ENCODE results near the gene KLK3.
"Not testable (repeated sequence)": the region's sequence is repeated elsewhere in the genome, so short reads cannot be mapped to it uniquely, and the experiment has no call there.

Gene KLK3

GRCh38 chr19:50854636-50855410, at the start of gene KLK3:
Gene KLK3, plus strand, starts transcription at chr19:50854915. Its CDS starts 41 bp downstream, at chr19:50854956.
- no peak for DNase-seq
- intact Hi-C loops (cut with DNase I): no loop called here

GRCh38 chr19:50808856-50809255, 45.9 kb upstream of the KLK3 start:
- intact Hi-C loops (cut with DNase I): no loop called here
- no peak for DNase-seq

- intact Hi-C loops (cut with DNase I): not testable (repeated sequence)
These were observed 43.0 kb upstream of the KLK3 start for GRCh38 chr19:50811622-50812238.

GRCh38 chr19:50812474-50812873, 42.2 kb upstream of the KLK3 start:
- intact Hi-C loops (cut with DNase I): no loop called here
- DNase-seq: peak in 1 of 10 donors; percentile 18

More at GRCh38 chr19:50811622-50812238, 43.0 kb upstream of the KLK3 start:
- peak in 1 of 10 donors; percentile 25 for DNase-seq

GRCh38 chr19:50814883-50815282, 39.8 kb upstream of the KLK3 start:
- DNase-seq: peak in 1 of 10 donors; percentile 11
- intact Hi-C loops (cut with DNase I): no loop called here

GRCh38 chr19:50815439-50815838, 39.3 kb upstream of the KLK3 start:
- peak in 1 of 10 donors; percentile 3 for DNase-seq
- intact Hi-C loops (cut with DNase I): no loop called here

GRCh38 chr19:50817941-50818858, 36.5 kb upstream of the KLK3 start:
- intact Hi-C loops (cut with DNase I): no loop called here
- DNase-seq: peak in 2 of 10 donors; percentile 56 to 70

GRCh38 chr19:50818859-50819472, 35.7 kb upstream of the KLK3 start:
- intact Hi-C loops (cut with DNase I): no loop called here
- peak in 2 of 10 donors; percentile 59 to 60 for DNase-seq

GRCh38 chr19:50819636-50820035, 35.1 kb upstream of the KLK3 start:
- intact Hi-C loops (cut with DNase I): no loop called here
- DNase-seq: no peak

- intact Hi-C loops (cut with DNase I): no loop called here
- peak in 2 of 10 donors; percentile 40 to 73 for DNase-seq
These were observed 34.6 kb upstream of the KLK3 start for GRCh38 chr19:50820086-50820485.

GRCh38 chr19:50820549-50821247, 34.0 kb upstream of the KLK3 start:
- peak in 2 of 10 donors; percentile 5 to 67 for DNase-seq
- intact Hi-C loops (cut with DNase I): no loop called here

- DNase-seq: no peak
- intact Hi-C loops (cut with DNase I): no loop called here
These were observed 33.5 kb upstream of the KLK3 start for GRCh38 chr19:50821248-50821612.

GRCh38 chr19:50821622-50822021, 33.1 kb upstream of the KLK3 start:
- intact Hi-C loops (cut with DNase I): no loop called here
- peak in 2 of 10 donors; percentile 63 to 69 for DNase-seq

GRCh38 chr19:50822661-50823208, 32.0 kb upstream of the KLK3 start:
- peak in 2 of 10 donors; percentile 20 to 32 for DNase-seq
- intact Hi-C loops (cut with DNase I): no loop called here

GRCh38 chr19:50823389-50824042, 31.2 kb upstream of the KLK3 start, which contains the start of gene KLK1:
Gene KLK1, minus strand, starts transcription at chr19:50823787. Its CDS starts 39 bp downstream, at chr19:50823748.
- DNase-seq: peak in 1 of 10 donors; percentile 48
- intact Hi-C loops (cut with DNase I): no loop called here

- peak in 1 of 10 donors; percentile 68 for DNase-seq
- intact Hi-C loops (cut with DNase I): no loop called here
These were observed 28.0 kb upstream of the KLK3 start for GRCh38 chr19:50826492-50827240.

- DNase-seq: peak in 1 of 10 donors; percentile 14
- intact Hi-C loops (cut with DNase I): no loop called here
These were observed 27.2 kb upstream of the KLK3 start for GRCh38 chr19:50827476-50827875.

GRCh38 chr19:50829801-50830200, 24.9 kb upstream of the KLK3 start:
- peak in 1 of 10 donors; percentile 9 for DNase-seq
- intact Hi-C loops (cut with DNase I): no loop called here

All from posterior cingulate gyrus (tissue), 11 donors.